ENCODE results near the gene HDHD5.

The HDHD5 gene

DNA sequence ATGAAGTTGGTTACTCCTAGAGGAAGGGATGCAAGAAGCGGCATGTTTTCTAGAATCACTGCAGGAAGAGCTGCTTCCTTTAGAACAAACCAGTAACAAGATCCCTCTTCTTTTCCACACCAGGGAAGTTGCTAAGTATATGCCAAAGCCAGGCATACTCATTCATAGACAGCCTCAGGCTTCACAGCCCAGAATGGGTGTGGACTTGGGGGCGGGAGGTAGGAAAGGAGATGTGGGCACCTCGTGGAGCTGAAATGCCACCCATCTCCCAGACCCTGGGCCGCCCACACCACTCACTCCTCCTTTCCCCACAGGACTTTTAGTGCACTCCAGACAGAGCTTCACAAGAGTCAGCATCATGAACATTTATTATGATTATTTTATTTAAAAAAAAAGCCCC, 21.9 kb downstream of the HDHD5 start:
- H2AFZ ChIP-seq (ENCODE audit: low read depth, low read length, severe bottlenecking), result no peak overlapping the region
- no peaks in the 10 kb centered on the region for H3K27me3 ChIP-seq (ENCODE audit: low read length)
- TF ChIP-seq EZH2phosphoT487 (conservative IDR thresholded peaks at IDR 0.05; ENCODE audit: low read length) (no peak), CTCF (IDR thresholded peaks at IDR 0.05; ENCODE audit: insufficient read depth, low read length, poor library complexity, severe bottlenecking) (no peak)
- no peaks in the 10 kb centered on the region for H3K79me2 ChIP-seq (ENCODE audit: insufficient read depth, low read length)
- no peak overlapping the region for H3K4me3 ChIP-seq (ENCODE audit: insufficient read depth, low read length, poor library complexity, severe bottlenecking)
- H3K36me3 ChIP-seq (ENCODE audit: low read length), result no peaks in the 10 kb centered on the region
- H3K9me3 ChIP-seq (ENCODE audit: insufficient read depth, low read length), result no peaks in the 10 kb centered on the region
- H3K9me2 ChIP-seq (replicated peaks; ENCODE audit: insufficient read depth, low read length), result no peaks in the 10 kb centered on the region
- H3F3A ChIP-seq (ENCODE audit: insufficient read depth), result no peaks in the 10 kb centered on the region
- no peak overlapping the region for H3K27ac ChIP-seq (ENCODE audit: low read depth, low read length)
- no peak overlapping the region for H3K9ac ChIP-seq (ENCODE audit: low read length)
- no peak overlapping the region for H3K4me2 ChIP-seq (ENCODE audit: low read depth, low read length, poor library complexity, severe bottlenecking)
- no peaks in the 10 kb centered on the region for H4K20me1 ChIP-seq (ENCODE audit: low read depth, low read length)

- H3K9me2 ChIP-seq (replicated peaks; ENCODE audit: insufficient read depth, low read length), result no peaks in the 10 kb centered on the region
- H3K27me3 ChIP-seq (ENCODE audit: low read length), result no peaks in the 10 kb centered on the region
- H3K27ac ChIP-seq (ENCODE audit: low read depth, low read length), result no peak overlapping the region
- no peak for TF ChIP-seq EZH2phosphoT487 (conservative IDR thresholded peaks at IDR 0.05; ENCODE audit: low read length)
- TF ChIP-seq CTCF (IDR thresholded peaks at IDR 0.05; ENCODE audit: insufficient read depth, low read length, poor library complexity, severe bottlenecking), result no peak
- no peaks in the 10 kb centered on the region for H4K20me1 ChIP-seq (ENCODE audit: low read depth, low read length)
- no peaks in the 10 kb centered on the region for H3K79me2 ChIP-seq (ENCODE audit: insufficient read depth, low read length)
- H3F3A ChIP-seq (ENCODE audit: insufficient read depth), result no peaks in the 10 kb centered on the region
- H3K4me2 ChIP-seq (ENCODE audit: low read depth, low read length, poor library complexity, severe bottlenecking), result no peak overlapping the region
- H2AFZ ChIP-seq (ENCODE audit: low read depth, low read length, severe bottlenecking), result no peak overlapping the region
- H3K4me3 ChIP-seq (ENCODE audit: insufficient read depth, low read length, poor library complexity, severe bottlenecking), result no peak overlapping the region
- no peaks in the 10 kb centered on the region for H3K36me3 ChIP-seq (ENCODE audit: low read length)
- no peak overlapping the region for H3K9ac ChIP-seq (ENCODE audit: low read length)
- no peaks in the 10 kb centered on the region for H3K9me3 ChIP-seq (ENCODE audit: insufficient read depth, low read length)
These were observed 23.8 kb downstream of the HDHD5 start for GRCh38 chr22:17135153-17135760.

DNA sequence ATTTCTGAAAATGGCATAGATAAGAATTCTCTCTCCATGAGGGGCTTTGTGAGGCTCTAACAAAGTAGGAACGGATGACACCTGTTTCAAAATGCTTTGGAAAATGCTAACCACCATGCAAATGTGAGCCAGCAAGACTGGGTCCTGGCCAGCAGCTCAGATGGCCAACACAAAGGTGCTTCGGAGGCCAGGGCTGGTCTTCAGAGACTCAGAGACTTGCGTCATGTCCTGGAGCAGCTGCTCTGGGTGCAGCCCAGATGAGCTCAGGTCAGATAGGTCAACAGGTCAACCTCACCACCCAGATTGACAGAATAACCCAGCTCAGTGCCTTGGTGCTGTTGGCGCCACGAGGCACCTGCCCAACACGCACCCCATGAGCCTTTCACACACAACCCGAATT, 25.9 kb downstream of the HDHD5 start:
- H3K9me3 ChIP-seq (ENCODE audit: insufficient read depth, low read length), result no peaks in the 10 kb centered on the region
- H3K9me2 ChIP-seq (replicated peaks; ENCODE audit: insufficient read depth, low read length), result no peaks in the 10 kb centered on the region
- H4K20me1 ChIP-seq (ENCODE audit: low read depth, low read length), result no peaks in the 10 kb centered on the region
- no peak overlapping the region for H3K4me3 ChIP-seq (ENCODE audit: insufficient read depth, low read length, poor library complexity, severe bottlenecking)
- H3K4me2 ChIP-seq (ENCODE audit: low read depth, low read length, poor library complexity, severe bottlenecking), result no peak overlapping the region
- H3F3A ChIP-seq (ENCODE audit: insufficient read depth), result no peaks in the 10 kb centered on the region
- H3K27me3 ChIP-seq (ENCODE audit: low read length), result no peaks in the 10 kb centered on the region
- TF ChIP-seq EZH2phosphoT487 (conservative IDR thresholded peaks at IDR 0.05; ENCODE audit: low read length) (no peak), CTCF (IDR thresholded peaks at IDR 0.05; ENCODE audit: insufficient read depth, low read length, poor library complexity, severe bottlenecking) (no peak)
- no peak overlapping the region for H3K27ac ChIP-seq (ENCODE audit: low read depth, low read length)
- no peak overlapping the region for H2AFZ ChIP-seq (ENCODE audit: low read depth, low read length, severe bottlenecking)
- H3K79me2 ChIP-seq (ENCODE audit: insufficient read depth, low read length), result no peaks in the 10 kb centered on the region
- H3K36me3 ChIP-seq (ENCODE audit: low read length), result no peaks in the 10 kb centered on the region
- no peak overlapping the region for H3K9ac ChIP-seq (ENCODE audit: low read length)

Data from SU-DHL-6 (cell line).